Measurements from ENCODE around the gene MYOZ1. TPM values are rescaled to one million over a fixed set of nuclear protein-coding genes. Genes with fewer than 3 reads are reported as not detected.

Gene MYOZ1
- polyA plus RNA-seq, 1 of the 3 experiments (the other 2 are of a cell fraction) = 0.26 TPM

DNA sequence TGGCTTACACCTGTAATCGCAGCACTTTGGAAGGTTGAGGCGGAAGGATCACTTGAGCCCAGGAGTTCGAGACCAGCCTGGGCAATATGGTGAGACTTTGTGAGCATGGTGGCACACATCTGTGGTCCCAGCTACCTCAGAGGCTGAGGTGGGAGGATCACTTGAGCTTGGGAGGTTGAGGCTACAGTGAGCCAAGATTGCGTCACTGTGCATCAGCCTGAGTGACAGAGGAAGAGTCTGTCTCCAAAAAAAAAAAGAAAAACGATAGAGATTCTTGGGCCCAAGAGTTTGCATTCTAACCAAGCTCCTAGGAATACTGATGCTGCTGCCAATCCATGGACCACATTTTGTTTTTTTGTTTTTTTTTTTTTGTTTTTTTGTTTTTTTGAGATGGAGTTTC, 12.1 kb downstream of the MYOZ1 start:
- no peak overlapping the region for H3K27ac ChIP-seq (ENCODE audit: low read depth in 2 of 2, low read length in 1 of 2)
- H3F3A ChIP-seq (replicated peaks; ENCODE audit: insufficient read depth) = peaks cover 11% of the 10 kb centered on the region
- ChIA-PET CTCF (interaction anchor here (2.7 to 3.0 kb wide), 2 partner anchors 15 to 100 kb away, joined by 16 to 20 read pairs; no protein-coding TSS in a partner anchor), POLR2A (no interaction called here)
- H3K79me2 ChIP-seq (ENCODE audit: insufficient read depth) = peaks cover 19% of the 10 kb centered on the region
- no peak overlapping the region for H3K4me3 ChIP-seq (ENCODE audit: low read depth in 2 of 2, low read length in 1 of 2)
- no peak overlapping the region for H2AFZ ChIP-seq (ENCODE audit: low read depth)
- no peaks in the 10 kb centered on the region for H3K9me3 ChIP-seq
- WGBS (ENCODE audit: low lambda C conversion rate) = 96% methylated on average over 5 of the region's 5 CpGs
- H3K9me2 ChIP-seq = no peaks in the 10 kb centered on the region
- no peak for DNase-seq
- H4K20me1 ChIP-seq (ENCODE audit: insufficient read depth) = no peaks in the 10 kb centered on the region
- H3K9ac ChIP-seq = no peak overlapping the region
- H3K27me3 ChIP-seq (ENCODE audit: insufficient read depth) = no peaks in the 10 kb centered on the region
- H3K36me3 ChIP-seq (replicated peaks in 1 of 2; ENCODE audit: control insufficient read depth in 1 of 2, insufficient read depth in 2 of 2, low read length in 1 of 2) = no peaks in the 10 kb centered on the region
- TF ChIP-seq POLR2AphosphoS5 (IDR thresholded peaks at IDR 0.05; ENCODE audit: low read depth, low read length) (no peak), ELF1 (IDR thresholded peaks at IDR 0.05) (no peak), SIN3A (IDR thresholded peaks at IDR 0.05; ENCODE audit: borderline replicate concordance, low read depth, low read length) (no peak), MEF2A (IDR thresholded peaks at IDR 0.05; ENCODE audit: borderline replicate concordance, low read depth) (no peak), GABPA (IDR thresholded peaks at IDR 0.05; ENCODE audit: low read depth) (no peak), TCF12 (IDR thresholded peaks at IDR 0.05) (no peak), NRF1 (IDR thresholded peaks at IDR 0.05; ENCODE audit: low read depth, low read length) (no peak), FOXM1 (IDR thresholded peaks at IDR 0.05; ENCODE audit: low read depth) (no peak), JUND (IDR thresholded peaks at IDR 0.05) (no peak), YY1 (IDR thresholded peaks at IDR 0.05; ENCODE audit: low read depth) (no peak), GATA2 (CRISPR knock-in tag; IDR thresholded peaks at IDR 0.05) (no peak), RCOR1 (IDR thresholded peaks at IDR 0.05; ENCODE audit: low read length) (no peak), EZH2phosphoT487 (IDR thresholded peaks at IDR 0.05; ENCODE audit: borderline replicate concordance, low read depth) (no peak)
- TF ChIP-seq, protein P1, sequence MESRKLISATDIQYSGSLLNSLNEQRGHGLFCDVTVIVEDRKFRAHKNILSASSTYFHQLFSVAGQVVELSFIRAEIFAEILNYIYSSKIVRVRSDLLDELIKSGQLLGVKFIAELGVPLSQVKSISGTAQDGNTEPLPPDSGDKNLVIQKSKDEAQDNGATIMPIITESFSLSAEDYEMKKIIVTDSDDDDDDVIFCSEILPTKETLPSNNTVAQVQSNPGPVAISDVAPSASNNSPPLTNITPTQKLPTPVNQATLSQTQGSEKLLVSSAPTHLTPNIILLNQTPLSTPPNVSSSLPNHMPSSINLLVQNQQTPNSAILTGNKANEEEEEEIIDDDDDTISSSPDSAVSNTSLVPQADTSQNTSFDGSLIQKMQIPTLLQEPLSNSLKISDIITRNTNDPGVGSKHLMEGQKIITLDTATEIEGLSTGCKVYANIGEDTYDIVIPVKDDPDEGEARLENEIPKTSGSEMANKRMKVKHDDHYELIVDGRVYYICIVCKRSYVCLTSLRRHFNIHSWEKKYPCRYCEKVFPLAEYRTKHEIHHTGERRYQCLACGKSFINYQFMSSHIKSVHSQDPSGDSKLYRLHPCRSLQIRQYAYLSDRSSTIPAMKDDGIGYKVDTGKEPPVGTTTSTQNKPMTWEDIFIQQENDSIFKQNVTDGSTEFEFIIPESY (IDR thresholded peaks at IDR 0.05; ENCODE audit: borderline replicate concordance, low read depth) = no peak
- TF ChIP-seq, protein P2, sequence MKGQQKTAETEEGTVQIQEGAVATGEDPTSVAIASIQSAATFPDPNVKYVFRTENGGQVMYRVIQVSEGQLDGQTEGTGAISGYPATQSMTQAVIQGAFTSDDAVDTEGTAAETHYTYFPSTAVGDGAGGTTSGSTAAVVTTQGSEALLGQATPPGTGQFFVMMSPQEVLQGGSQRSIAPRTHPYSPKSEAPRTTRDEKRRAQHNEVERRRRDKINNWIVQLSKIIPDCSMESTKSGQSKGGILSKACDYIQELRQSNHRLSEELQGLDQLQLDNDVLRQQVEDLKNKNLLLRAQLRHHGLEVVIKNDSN (IDR thresholded peaks at IDR 0.05; ENCODE audit: borderline replicate concordance, low read depth) = no peak
- TF ChIP-seq, protein P3, sequence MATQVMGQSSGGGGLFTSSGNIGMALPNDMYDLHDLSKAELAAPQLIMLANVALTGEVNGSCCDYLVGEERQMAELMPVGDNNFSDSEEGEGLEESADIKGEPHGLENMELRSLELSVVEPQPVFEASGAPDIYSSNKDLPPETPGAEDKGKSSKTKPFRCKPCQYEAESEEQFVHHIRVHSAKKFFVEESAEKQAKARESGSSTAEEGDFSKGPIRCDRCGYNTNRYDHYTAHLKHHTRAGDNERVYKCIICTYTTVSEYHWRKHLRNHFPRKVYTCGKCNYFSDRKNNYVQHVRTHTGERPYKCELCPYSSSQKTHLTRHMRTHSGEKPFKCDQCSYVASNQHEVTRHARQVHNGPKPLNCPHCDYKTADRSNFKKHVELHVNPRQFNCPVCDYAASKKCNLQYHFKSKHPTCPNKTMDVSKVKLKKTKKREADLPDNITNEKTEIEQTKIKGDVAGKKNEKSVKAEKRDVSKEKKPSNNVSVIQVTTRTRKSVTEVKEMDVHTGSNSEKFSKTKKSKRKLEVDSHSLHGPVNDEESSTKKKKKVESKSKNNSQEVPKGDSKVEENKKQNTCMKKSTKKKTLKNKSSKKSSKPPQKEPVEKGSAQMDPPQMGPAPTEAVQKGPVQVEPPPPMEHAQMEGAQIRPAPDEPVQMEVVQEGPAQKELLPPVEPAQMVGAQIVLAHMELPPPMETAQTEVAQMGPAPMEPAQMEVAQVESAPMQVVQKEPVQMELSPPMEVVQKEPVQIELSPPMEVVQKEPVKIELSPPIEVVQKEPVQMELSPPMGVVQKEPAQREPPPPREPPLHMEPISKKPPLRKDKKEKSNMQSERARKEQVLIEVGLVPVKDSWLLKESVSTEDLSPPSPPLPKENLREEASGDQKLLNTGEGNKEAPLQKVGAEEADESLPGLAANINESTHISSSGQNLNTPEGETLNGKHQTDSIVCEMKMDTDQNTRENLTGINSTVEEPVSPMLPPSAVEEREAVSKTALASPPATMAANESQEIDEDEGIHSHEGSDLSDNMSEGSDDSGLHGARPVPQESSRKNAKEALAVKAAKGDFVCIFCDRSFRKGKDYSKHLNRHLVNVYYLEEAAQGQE (IDR thresholded peaks at IDR 0.05; ENCODE audit: low read depth, low read length) = no peak
- no peak overlapping the region for H3K4me2 ChIP-seq
- peaks cover 0 to 4% of the 10 kb centered on the region in 2 experiments; a peak in 3 of 4 replicates for H3K4me1 ChIP-seq (ENCODE audit: control insufficient read depth in 1 of 2, insufficient read depth in 2 of 2, low read depth in 1 of 2, low read length in 1 of 2)
